HUES48 (cell line): ENCODE measurements around the gene PICALM.
"Not testable (repeated sequence)": the region's sequence is repeated elsewhere in the genome, so short reads cannot be mapped to it uniquely, and the experiment has no call there.

Source experiments
- H3K27ac ChIP-seq: one replicate; pipeline ENCODE4 v1.7.0; 2013; ENCODE audit warnings: low read depth, low read length, inconsistent platforms
- H3K27me3 ChIP-seq: 2 replicates; pipeline ENCODE4 v1.6.1; 2013; ENCODE audit warnings: mild to moderate bottlenecking, low read length; ENCODE audit not compliant: control insufficient read depth, insufficient read depth
- H3K36me3 ChIP-seq: 2 replicates; pipeline ENCODE4 v1.6.1; 2013; ENCODE audit warnings: low read length; ENCODE audit not compliant: control insufficient read depth, insufficient read depth
- H3K4me1 ChIP-seq: 2 replicates; pipeline ENCODE4 v1.6.1; 2013; ENCODE audit warnings: mild to moderate bottlenecking, low read length; ENCODE audit not compliant: control insufficient read depth, insufficient read depth
- H3K4me3 ChIP-seq: 2 replicates; pipeline ENCODE4 v1.5.1; 2013; ENCODE audit warnings: mild to moderate bottlenecking, low read depth, low read length
- H3K9ac ChIP-seq: 2 replicates; pipeline ENCODE4 v1.6.1; 2013; ENCODE audit warnings: mild to moderate bottlenecking, low read depth, low read length, moderate library complexity
- H3K9me3 ChIP-seq: 2 replicates; pipeline ENCODE4 v1.6.1; 2013; ENCODE audit warnings: low read length; ENCODE audit not compliant: control insufficient read depth, insufficient read depth

Gene PICALM

DNA sequence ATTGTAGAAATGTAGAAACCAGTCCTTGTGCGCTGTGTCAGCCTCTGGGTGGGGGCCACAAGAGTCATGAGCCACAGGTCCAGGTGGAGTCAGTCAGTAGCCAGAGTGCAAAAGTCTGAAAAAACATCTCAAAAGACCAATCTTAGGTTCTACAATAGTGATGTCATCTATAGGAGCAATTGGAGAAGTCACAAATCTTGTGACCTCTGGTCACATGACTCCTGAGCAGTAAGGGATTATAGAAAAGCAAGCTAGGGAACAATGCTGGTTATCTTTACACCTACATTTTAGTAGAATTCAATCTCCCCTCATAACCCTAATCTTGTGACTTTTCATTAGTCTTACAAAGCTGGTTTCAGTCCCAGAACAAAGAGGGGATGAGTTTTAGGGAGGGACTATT is 131.0 kb downstream of the PICALM start:
- H3K27ac ChIP-seq = no peak overlapping the region
- H3K9me3 ChIP-seq = no peaks in the 10 kb centered on the region
- H3K9ac ChIP-seq = no peak overlapping the region
- no peaks in the 10 kb centered on the region for H3K36me3 ChIP-seq
- no peak overlapping the region for H3K4me3 ChIP-seq
- no peaks in the 10 kb centered on the region for H3K4me1 ChIP-seq
- H3K27me3 ChIP-seq = no peaks in the 10 kb centered on the region

DNA sequence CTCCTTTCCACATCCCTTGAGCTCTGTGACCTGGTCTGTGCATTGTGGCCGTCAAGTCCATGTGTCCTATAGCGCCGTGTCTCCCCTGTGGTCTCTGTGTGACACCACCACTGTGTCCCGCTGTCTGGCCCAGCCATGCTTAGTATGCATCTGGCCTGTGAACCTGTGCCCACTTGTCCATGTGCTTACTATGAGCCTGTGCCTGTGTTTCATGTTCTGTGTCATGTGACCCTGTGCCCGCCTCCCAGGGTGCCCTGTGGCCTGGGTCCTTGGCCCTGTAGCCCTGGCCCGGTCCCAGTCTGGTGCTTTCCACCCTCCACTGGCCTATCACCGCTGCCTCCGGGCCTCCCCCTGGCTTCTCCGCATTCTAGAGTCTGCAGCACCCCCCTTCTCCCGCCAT is 133.1 kb downstream of the PICALM start:
- Histone ChIP-seq H3K4me1 (no peaks in the 10 kb centered on the region), H3K9ac (no peak overlapping the region), H3K27me3 (peaks cover 9% of the 10 kb centered on the region), H3K4me3 (no peak overlapping the region), H3K36me3 (no peaks in the 10 kb centered on the region), H3K9me3 (no peaks in the 10 kb centered on the region), H3K27ac (no peak overlapping the region)

DNA sequence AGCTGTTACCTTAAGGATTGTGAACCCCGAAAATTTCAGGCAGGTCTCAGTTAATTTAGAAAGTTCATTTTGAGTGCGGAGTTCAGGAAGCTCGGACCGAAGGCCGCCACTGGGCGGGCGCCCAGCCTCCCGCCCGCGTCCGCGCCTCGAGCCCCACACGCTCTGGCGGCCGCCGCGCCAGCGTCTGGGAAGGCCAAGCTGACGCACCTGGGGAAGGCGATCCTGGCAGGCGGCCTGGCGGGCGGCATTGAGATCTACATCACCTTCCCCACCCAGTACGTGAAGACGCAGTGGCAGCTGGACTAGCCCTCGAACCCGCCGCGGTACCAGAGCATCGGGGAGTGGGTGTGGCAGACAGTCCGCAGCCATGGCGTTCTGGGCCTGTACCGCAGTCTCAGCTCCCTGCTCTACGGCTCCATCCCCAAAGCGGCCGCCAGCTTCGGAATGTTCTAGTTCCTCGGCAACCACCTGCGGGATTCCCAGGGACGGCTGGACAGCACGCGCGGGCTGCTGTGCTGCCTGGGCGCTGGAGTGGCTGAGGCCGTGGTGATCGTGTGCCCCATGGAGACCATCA is 134.2 kb downstream of the PICALM start:
- no peak overlapping the region for H3K27ac ChIP-seq
- H3K9ac ChIP-seq = no peak overlapping the region
- H3K36me3 ChIP-seq = no peaks in the 10 kb centered on the region
- H3K4me3 ChIP-seq = no peak overlapping the region
- no peaks in the 10 kb centered on the region for H3K9me3 ChIP-seq
- H3K27me3 ChIP-seq = peaks cover 9% of the 10 kb centered on the region
- H3K4me1 ChIP-seq = no peaks in the 10 kb centered on the region

DNA sequence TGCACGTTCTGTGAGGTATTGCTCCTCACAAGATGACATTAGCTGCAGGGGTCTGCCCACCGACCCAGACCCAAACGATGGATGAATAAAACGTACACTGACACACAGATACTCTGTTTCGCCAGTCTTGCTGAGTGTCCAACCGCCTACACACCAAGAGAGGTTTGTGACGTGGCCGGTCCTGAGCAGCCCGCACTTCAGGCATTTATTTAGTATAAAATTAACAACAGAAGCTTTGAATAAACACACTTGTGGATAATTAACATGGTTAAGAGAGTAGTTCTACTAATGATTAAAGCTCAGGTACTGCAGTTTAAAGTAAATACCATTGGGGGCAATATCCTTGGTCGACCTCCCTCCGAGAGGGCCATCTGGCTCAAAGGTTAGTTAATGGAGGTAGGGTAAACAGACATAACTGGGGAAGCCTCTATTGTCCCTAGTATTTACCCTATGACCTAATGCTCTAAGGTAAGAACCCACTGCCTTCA is 138.0 kb downstream of the PICALM start:
- Histone ChIP-seq H3K4me3 (no peak overlapping the region), H3K9ac (no peak overlapping the region), H3K9me3 (no peaks in the 10 kb centered on the region), H3K27ac (no peak overlapping the region), H3K4me1 (no peaks in the 10 kb centered on the region), H3K36me3 (no peaks in the 10 kb centered on the region), H3K27me3 (peaks cover 9% of the 10 kb centered on the region)

DNA sequence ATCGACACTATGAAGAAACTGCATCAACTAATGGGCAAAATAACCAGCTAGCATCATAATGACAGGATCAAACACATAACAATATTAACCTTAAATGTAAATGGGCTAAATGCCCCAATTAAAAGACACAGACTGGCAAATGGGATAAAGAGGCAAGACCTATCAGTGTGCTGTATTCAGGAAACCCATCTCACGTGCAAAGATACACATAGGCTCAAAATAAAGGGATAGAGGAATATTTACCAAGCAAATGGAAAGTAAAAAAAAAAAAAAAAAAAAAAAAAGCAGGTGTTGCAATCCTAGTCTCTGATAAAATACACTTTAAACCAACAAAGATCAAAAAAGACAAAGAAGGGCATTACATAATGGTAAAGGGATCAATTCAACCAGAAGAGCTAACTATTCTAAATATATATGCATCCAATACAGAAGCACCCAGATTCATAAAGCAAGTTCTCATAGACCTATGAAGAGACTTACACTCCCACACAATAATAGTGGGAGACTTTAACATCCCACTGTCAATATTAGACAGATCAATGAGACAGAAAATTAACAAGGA is 142.2 kb downstream of the PICALM start:
- H3K9ac ChIP-seq, H3K4me1 ChIP-seq, H3K27ac ChIP-seq, H3K27me3 ChIP-seq, H3K9me3 ChIP-seq, H3K4me3 ChIP-seq, H3K36me3 ChIP-seq: not testable (repeated sequence)

DNA sequence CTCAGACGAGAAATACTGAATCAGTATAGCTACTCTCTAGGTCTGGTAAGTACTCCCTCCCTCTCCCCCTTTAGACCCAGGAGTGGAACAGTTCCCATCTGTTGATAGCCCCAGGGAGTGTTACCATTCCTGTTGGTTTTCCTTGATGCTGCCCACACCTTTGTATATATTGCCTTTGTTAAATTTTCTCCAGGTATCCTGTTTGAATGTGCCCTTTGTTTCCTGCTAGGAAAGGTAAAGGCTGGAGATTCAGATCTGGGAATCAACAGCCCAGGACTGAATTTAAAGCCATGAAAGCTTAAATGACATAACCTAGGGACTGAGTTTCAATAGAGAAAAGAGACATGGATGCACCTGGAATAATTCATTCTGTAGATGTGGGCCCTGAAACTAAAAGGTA is 145.4 kb downstream of the PICALM start:
- H3K9ac ChIP-seq = no peak overlapping the region
- no peaks in the 10 kb centered on the region for H3K27me3 ChIP-seq

DNA sequence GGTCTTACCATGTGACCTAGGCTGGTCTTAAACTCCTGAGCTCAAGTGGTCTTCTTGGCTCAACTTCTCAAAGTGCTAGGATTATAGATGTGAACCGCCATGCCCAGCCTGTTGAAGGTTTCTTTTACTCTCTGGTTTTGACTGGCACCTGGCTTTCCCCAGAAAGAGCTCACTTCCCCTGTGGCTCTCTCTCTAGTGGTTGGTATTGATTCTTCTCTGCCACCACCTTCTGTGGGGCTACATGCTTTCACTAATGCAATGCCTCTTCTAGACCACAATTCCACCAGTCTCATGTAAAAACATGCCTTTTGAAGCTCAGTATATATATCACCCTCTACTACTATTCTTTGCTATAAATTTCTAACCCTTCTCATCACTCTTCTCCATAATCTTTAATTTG is 146.5 kb downstream of the PICALM start:
- H3K36me3 ChIP-seq = no peaks in the 10 kb centered on the region
- no peak overlapping the region for H3K4me3 ChIP-seq
- H3K4me1 ChIP-seq = peaks cover 16% of the 10 kb centered on the region
- no peaks in the 10 kb centered on the region for H3K9me3 ChIP-seq
- H3K9ac ChIP-seq = no peak overlapping the region
- H3K27me3 ChIP-seq = no peaks in the 10 kb centered on the region
- H3K27ac ChIP-seq = no peak overlapping the region

More for the DNA sequence above, 145.4 kb downstream of the PICALM start:
- no peak overlapping the region for H3K27ac ChIP-seq
- H3K9me3 ChIP-seq = no peaks in the 10 kb centered on the region
- H3K4me3 ChIP-seq = no peak overlapping the region
- peaks cover 12% of the 10 kb centered on the region for H3K4me1 ChIP-seq
- H3K36me3 ChIP-seq = no peaks in the 10 kb centered on the region

DNA sequence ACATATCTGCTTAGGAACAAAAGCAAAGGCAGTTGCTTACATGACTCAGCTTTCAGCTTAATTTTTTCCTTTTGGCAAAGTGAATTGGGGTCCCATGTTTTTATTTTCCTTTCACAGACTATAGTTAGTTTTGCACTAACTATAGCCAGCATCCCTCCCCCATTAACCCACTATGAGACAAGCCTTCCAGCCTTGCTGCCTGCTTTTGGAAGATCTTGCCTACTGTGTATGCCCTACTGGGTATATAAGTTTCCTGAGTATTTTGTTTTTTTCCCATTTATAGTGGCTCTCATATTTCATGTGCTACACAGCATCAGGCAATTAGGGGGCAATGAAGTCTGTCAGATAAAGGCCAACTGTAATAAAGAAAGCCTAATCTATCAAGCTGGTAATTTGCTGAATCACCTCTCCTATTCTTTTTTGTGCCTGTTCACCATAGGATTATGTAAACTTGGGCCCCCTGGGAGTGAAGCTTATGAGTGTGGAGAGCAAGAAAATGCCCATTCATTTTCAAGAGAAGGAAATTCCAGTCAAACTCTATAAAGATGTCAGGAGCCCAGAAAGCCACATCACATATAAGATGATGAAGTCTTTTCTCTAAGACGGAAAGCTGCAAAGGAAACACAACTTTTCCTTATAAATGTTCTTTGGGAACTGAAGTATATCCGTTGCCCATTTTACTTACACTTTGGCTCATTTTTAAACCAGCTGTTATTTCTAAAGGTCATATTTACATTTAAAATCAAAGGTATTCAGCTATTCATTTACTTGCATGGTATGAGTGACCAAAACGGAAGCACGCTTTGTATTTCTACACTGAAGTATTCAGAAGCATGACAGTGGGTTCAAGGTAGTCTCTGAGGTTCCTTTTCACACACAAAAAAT is 149.7 kb downstream of the PICALM start:
- Histone ChIP-seq H3K4me3 (no peak overlapping the region), H3K9me3 (peaks cover 4% of the 10 kb centered on the region; the same call in 1 of the 2 replicates), H3K9ac (peak overlapping the region; percentile 22; the same call in 1 of the 2 replicates), H3K27me3 (no peaks in the 10 kb centered on the region), H3K4me1 (peaks cover 16% of the 10 kb centered on the region), H3K27ac (peak overlapping the region; percentile 82), H3K36me3 (no peaks in the 10 kb centered on the region)

DNA sequence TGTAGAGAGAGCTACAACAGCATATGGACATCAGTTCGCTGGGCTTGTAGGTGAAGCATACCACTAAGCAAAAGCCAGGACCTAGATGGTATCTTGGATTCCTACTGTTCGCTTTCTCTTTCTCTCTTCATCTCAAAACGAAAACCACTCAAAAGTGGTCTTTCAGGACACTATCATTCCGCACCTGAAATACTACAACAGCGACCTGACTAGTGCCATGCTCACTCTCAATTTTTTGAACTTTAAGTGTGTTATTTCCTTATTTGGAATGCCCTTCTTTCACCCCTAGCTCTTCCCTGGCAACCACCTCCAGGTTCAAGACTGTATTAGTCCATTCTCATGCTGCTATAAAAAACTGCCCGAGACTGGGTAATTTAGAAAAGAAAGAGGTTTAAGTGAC is 154.5 kb downstream of the PICALM start:
- peaks cover 4% of the 10 kb centered on the region; the same call in 1 of the 2 replicates for H3K9me3 ChIP-seq
- no peaks in the 10 kb centered on the region for H3K36me3 ChIP-seq
- H3K27me3 ChIP-seq = no peaks in the 10 kb centered on the region
- H3K4me1 ChIP-seq = peaks cover 14% of the 10 kb centered on the region
- H3K9ac ChIP-seq = no peak overlapping the region
- no peak overlapping the region for H3K27ac ChIP-seq
- H3K4me3 ChIP-seq = no peak overlapping the region

DNA sequence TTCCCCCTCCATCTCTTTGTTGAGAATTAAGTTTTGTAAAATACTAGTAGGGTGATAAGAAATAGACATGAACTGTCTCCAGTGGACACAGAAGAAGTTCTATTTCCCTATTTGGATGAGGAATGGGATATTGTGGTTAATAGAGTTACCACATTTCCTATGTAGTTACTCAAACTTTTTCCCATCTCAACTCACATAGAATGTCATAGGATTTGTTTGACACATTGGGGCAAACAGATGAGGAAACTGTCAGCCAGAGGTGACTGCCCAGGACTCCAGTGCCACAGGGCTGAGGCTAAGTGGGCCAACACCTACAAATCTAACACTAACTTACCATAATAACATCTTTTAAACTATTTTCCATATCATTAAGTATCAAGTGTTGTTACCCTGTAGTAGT is 155.4 kb downstream of the PICALM start:
- H3K9me3 ChIP-seq = peaks cover 4% of the 10 kb centered on the region; the same call in 1 of the 2 replicates
- no peaks in the 10 kb centered on the region for H3K27me3 ChIP-seq
- peaks cover 5% of the 10 kb centered on the region; the same call in 1 of the 2 replicates for H3K4me1 ChIP-seq
- H3K4me3 ChIP-seq = no peak overlapping the region
- H3K27ac ChIP-seq = no peak overlapping the region
- no peak overlapping the region for H3K9ac ChIP-seq
- no peaks in the 10 kb centered on the region for H3K36me3 ChIP-seq

DNA sequence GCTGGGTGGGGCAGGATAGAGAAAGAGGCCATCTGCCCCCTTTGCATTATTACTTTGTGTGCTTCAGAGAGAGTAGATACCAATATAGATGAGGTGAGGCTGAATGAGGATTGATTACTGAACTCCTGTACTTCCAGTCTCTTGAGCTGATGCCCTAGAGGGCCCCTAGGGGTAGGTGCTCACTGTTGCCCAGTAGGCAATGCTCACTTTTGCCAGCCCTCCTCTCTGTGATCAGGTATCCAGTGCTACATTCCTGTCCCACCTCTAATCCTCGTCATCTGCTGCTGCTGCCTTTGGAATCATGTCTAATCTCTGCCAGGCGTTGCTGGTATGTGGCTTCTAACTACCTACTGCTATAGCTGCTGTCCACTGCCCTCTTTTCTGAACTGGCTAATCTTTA is 156.5 kb downstream of the PICALM start:
- no peaks in the 10 kb centered on the region for H3K27me3 ChIP-seq
- H3K27ac ChIP-seq = no peak overlapping the region
- H3K9me3 ChIP-seq = peaks cover 4% of the 10 kb centered on the region; the same call in 1 of the 2 replicates
- no peaks in the 10 kb centered on the region for H3K4me1 ChIP-seq
- no peaks in the 10 kb centered on the region for H3K36me3 ChIP-seq
- H3K9ac ChIP-seq = no peak overlapping the region
- H3K4me3 ChIP-seq = no peak overlapping the region
